ENCODE data around the gene KANSL3.

KANSL3 gene

GRCh38 chr2:96546321-96546720 lies 91.8 kb downstream of the KANSL3 start:
- no peak for FAIRE-seq
- TF ChIP-seq, protein P1, sequence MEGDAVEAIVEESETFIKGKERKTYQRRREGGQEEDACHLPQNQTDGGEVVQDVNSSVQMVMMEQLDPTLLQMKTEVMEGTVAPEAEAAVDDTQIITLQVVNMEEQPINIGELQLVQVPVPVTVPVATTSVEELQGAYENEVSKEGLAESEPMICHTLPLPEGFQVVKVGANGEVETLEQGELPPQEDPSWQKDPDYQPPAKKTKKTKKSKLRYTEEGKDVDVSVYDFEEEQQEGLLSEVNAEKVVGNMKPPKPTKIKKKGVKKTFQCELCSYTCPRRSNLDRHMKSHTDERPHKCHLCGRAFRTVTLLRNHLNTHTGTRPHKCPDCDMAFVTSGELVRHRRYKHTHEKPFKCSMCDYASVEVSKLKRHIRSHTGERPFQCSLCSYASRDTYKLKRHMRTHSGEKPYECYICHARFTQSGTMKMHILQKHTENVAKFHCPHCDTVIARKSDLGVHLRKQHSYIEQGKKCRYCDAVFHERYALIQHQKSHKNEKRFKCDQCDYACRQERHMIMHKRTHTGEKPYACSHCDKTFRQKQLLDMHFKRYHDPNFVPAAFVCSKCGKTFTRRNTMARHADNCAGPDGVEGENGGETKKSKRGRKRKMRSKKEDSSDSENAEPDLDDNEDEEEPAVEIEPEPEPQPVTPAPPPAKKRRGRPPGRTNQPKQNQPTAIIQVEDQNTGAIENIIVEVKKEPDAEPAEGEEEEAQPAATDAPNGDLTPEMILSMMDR (IDR thresholded peaks at IDR 0.05; ENCODE audit: insufficient read depth, missing control alignments) = no peak

More at GRCh38 chr2:96546321-96546720, 91.8 kb downstream of the KANSL3 start:
- no peak for DNase-seq (ENCODE audit: insufficient read length, low spot score)

Measured in D721Med (cell line).